ENCODE results near the gene DUOXA2. TPM values are rescaled to one million over a fixed set of nuclear protein-coding genes. Genes with fewer than 3 reads are reported as not detected.
"Not testable (repeated sequence)": the region's sequence is repeated elsewhere in the genome, so short reads cannot be mapped to it uniquely, and the experiment has no call there.

Gene DUOXA2
- total RNA-seq, 2 donors from 2014 or later: not detected

- Histone ChIP-seq H3K36me3 (no peaks in the 10 kb centered on the region), H3K4me1 (ENCODE audit: control insufficient read depth in 1 of 2, low read depth in 2 of 2) (peaks cover 0 to 14% of the 10 kb centered on the region in 2 donors), H3K27me3 (replicated peaks; ENCODE audit: insufficient read depth) (peaks cover 10% of the 10 kb centered on the region), H3K4me3 (no peak overlapping the region), H3K27ac (no peak overlapping the region), H3K9me3 (no peaks in the 10 kb centered on the region)
- no peak for DNase-seq (ENCODE audit: low spot score)
- TF ChIP-seq CTCF (IDR thresholded peaks at IDR 0.05): no peak
- no peak for ATAC-seq (ENCODE audit: insufficient number of reproducible peaks, low FRiP score, low read depth)
Measured at GRCh38 chr15:45134046-45134445, 19.9 kb downstream of the DUOXA2 start.

GRCh38 chr15:45134682-45135604 is 20.8 kb downstream of the DUOXA2 start:
- no peak for DNase-seq (ENCODE audit: low spot score)
- ATAC-seq (ENCODE audit: insufficient number of reproducible peaks, low FRiP score, low read depth): no peak
- no peaks in the 10 kb centered on the region for H3K9me3 ChIP-seq
- H3K4me1 ChIP-seq (ENCODE audit: control insufficient read depth in 1 of 2, low read depth in 2 of 2): peaks cover 0 to 12% of the 10 kb centered on the region in 2 donors
- TF ChIP-seq CTCF (IDR thresholded peaks at IDR 0.05): no peak
- H3K4me3 ChIP-seq: peak overlapping the region; percentile 51
- peaks cover 10% of the 10 kb centered on the region for H3K27me3 ChIP-seq (replicated peaks; ENCODE audit: insufficient read depth)
- H3K36me3 ChIP-seq: no peaks in the 10 kb centered on the region
- no peak overlapping the region for H3K27ac ChIP-seq

- ATAC-seq (ENCODE audit: insufficient number of reproducible peaks, low FRiP score, low read depth); H3K9me3 ChIP-seq; H3K27ac ChIP-seq; H3K36me3 ChIP-seq; H3K4me3 ChIP-seq; H3K27me3 ChIP-seq (replicated peaks; ENCODE audit: insufficient read depth); H3K4me1 ChIP-seq (ENCODE audit: control insufficient read depth in 1 of 2, low read depth in 2 of 2); DNase-seq (ENCODE audit: low spot score): not testable (repeated sequence)
Measured at GRCh38 chr15:45135705-45136377, 21.7 kb downstream of the DUOXA2 start.

GRCh38 chr15:45136378-45136764 is 22.2 kb downstream of the DUOXA2 start:
- ATAC-seq (ENCODE audit: insufficient number of reproducible peaks, low FRiP score, low read depth) (no peak), DNase-seq (ENCODE audit: low spot score) (no peak)
- H3K36me3 ChIP-seq: no peaks in the 10 kb centered on the region
- H3K9me3 ChIP-seq: no peaks in the 10 kb centered on the region
- no peak overlapping the region for H3K4me3 ChIP-seq
- peaks cover 0 to 7% of the 10 kb centered on the region in 2 donors for H3K4me1 ChIP-seq (ENCODE audit: control insufficient read depth in 1 of 2, low read depth in 2 of 2)
- H3K27me3 ChIP-seq (replicated peaks; ENCODE audit: insufficient read depth): peaks cover 10% of the 10 kb centered on the region
- TF ChIP-seq CTCF (IDR thresholded peaks at IDR 0.05): no peak
- no peak overlapping the region for H3K27ac ChIP-seq

- Histone ChIP-seq H3K27ac (no peak overlapping the region), H3K27me3 (replicated peaks; ENCODE audit: insufficient read depth) (peaks cover 10% of the 10 kb centered on the region), H3K4me3 (no peak overlapping the region), H3K36me3 (no peaks in the 10 kb centered on the region), H3K4me1 (ENCODE audit: control insufficient read depth in 1 of 2, low read depth in 2 of 2) (peaks cover 0 to 7% of the 10 kb centered on the region in 2 donors), H3K9me3 (no peaks in the 10 kb centered on the region)
- DNase-seq (ENCODE audit: low spot score): no peak
- no peak for ATAC-seq (ENCODE audit: insufficient number of reproducible peaks, low FRiP score, low read depth)
- TF ChIP-seq CTCF (IDR thresholded peaks at IDR 0.05): no peak
Measured at GRCh38 chr15:45137703-45138102, 23.6 kb downstream of the DUOXA2 start.
